Activated CD4-positive, alpha-beta T cell treated with anti-CD3 and anti-CD28 coated beads, Interleukin-2, amount 50 U/mL, for 4 hours (primary cell): ENCODE results near the gene ATP2C1.
"Not testable (repeated sequence)": the region's sequence is repeated elsewhere in the genome, so short reads cannot be mapped to it uniquely, and the experiment has no call there.

ENCODE experiments used
- DNase-seq, 2 experiments: peaks; one replicate each; pipeline ENCODE4 v3.0.0-alpha.2; 2020

Gene ATP2C1, protein sequence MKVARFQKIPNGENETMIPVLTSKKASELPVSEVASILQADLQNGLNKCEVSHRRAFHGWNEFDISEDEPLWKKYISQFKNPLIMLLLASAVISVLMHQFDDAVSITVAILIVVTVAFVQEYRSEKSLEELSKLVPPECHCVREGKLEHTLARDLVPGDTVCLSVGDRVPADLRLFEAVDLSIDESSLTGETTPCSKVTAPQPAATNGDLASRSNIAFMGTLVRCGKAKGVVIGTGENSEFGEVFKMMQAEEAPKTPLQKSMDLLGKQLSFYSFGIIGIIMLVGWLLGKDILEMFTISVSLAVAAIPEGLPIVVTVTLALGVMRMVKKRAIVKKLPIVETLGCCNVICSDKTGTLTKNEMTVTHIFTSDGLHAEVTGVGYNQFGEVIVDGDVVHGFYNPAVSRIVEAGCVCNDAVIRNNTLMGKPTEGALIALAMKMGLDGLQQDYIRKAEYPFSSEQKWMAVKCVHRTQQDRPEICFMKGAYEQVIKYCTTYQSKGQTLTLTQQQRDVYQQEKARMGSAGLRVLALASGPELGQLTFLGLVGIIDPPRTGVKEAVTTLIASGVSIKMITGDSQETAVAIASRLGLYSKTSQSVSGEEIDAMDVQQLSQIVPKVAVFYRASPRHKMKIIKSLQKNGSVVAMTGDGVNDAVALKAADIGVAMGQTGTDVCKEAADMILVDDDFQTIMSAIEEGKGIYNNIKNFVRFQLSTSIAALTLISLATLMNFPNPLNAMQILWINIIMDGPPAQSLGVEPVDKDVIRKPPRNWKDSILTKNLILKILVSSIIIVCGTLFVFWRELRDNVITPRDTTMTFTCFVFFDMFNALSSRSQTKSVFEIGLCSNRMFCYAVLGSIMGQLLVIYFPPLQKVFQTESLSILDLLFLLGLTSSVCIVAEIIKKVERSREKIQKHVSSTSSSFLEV

DNA sequence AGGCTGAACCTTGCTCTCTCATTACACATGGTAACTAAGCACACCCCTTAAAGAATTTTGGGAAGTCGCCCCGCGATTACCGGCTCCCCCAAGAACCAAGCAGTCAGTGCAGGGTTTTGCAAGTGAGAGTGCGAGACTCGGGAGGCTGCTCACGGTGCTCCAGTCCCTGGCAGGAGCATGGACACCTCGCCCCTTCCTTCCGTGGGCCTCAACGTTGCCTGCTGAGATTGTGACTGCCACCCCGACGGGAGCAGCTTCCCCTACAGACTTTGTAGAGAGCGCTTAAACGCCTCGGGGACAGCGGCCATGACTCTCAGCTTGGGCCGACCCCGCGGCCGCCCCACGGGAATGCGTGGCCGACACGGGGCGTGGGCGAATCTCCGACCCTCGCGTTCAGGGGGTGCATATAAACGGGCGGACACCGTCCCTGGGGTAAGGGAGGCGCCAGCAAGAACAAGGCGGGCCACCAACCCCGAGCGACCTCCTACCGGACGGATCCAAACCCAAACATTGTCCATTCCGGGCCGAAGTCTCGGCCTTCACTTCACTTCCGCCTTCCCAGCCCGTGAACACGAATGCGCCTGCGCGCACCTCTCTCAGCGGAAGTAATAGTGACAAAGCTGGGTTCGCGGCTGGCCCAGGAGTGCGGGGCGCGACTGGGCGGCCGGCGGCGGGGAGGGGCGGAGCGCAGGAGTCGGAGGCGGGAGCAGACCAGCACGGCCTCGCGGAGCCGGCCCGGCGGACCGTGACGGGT, at the start of gene ATP2C1:
ATP2C1 (plus strand) TSS at position 709 of the 754 bp plus-strand sequence. CDS start 686 bp downstream, outside the sequence.
- peak; percentile 80 to 83 for DNase-seq

DNA sequence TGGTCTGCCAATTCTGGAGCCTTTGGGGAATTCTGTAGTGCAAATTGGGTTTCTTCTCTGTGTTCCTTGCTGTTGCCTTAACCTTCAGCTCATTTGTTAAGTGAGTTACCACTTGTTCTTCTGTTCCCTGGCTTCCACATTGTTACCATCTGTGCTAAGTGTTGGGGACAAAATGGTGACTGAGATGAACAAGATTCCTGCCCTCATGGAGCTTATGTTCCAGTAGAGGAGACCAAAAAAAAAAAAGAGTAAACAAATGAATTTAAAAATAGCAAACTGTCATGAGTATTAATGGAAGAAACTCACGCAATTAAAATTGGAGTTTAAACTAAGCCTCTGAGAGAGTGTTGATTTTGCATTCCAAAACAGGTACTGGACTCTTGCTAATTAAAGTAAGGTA, 49.4 kb upstream of the ATP2C1 start:
- no peak for DNase-seq

DNA sequence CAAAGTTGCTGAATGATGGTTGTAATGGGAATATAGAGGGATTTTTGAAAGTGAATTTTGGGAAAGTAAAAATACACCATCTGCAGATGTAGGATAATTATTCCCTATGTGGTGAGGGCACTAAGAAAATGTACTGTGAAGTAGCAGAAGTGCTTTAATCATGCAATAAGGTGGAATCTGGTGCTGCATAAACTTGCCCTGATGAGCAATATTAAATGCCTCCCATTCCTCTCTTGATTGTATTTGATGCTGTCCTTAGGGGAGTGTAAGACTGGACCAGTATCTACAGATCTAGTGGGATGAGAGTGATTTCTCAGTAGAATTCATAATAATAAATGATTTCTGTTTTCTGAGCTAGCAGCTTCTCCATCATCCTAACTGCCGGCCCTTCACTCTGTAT, 47.7 kb upstream of the ATP2C1 start:
- DNase-seq: no peak

DNA sequence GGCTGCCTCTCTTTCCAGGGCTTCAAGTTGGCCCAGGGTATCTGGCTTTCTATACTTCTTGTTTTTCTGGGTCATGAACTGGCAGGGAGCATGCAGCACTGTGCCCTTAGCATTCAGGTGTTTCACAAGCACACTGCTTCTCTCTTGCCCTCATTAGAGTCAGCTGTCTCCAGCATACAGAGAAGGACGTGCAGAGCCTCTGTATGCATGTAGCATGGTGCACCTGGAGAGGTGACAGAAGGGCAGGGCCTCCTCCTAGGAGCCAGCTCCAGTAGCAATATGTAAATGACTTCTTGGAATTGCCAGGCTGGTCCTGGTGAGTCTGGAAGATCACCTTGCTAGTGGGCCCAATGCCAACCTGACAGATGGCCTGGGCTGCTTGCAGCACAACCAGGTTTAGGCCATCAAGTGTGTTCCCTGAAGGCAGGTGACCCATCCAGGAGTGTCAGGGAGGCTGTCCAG, 44.8 kb upstream of the ATP2C1 start:
- no peak for DNase-seq

DNA sequence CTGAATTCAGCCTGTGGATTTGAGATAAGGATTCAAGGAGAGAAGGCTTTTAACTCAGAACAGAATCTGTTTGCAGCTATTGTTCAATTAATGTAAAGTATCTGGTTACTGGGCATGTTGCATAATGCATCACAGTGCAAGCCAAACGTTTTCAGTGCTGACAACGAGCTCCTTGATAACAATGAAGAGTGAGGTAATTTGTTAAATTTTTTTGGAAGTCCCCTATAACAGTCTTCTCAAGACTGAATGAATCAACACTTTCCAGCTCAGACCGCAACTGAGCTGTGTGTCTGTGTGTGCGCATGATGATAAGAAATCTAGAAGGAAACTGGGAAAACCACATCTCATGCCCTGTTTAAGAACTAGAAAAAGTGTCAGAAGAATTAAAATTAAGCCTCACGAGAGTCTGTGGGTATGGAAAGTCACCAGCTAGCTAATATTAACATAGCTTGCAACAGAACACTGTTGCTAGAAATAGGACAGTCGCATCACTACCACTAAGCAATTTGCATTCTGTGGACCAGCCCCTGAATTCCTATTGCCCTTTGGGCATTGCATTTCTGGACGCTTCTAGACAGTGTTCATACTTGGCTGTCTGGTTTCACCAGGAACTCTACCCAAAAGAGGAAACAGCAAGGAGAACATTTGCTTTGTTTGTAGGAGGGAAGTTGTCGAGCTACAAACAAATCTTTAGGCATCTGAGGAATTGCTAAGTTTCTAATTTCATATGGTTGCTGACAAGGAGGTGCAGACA, 43.7 kb upstream of the ATP2C1 start:
- peak; percentile 31 to 39 for DNase-seq

DNA sequence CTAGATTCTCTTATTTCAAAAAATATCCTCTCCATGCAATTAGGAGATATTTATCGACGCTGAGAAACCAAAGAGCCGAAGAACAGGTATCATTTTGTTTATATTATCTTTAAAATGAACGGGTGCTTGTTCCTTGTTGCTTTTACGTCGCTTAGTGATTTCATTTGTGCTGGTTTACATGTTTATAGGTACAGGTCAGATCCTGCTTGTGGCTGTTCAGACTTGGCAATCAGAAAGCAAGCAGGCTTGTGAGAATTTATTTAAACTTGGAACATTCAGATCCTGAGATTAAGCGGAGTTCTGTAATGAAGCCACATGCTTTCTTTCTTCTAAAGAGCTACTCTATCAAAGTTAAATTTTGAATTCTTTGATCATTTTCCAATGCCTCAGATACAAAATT, 43.0 kb upstream of the ATP2C1 start:
- no peak for DNase-seq

DNA sequence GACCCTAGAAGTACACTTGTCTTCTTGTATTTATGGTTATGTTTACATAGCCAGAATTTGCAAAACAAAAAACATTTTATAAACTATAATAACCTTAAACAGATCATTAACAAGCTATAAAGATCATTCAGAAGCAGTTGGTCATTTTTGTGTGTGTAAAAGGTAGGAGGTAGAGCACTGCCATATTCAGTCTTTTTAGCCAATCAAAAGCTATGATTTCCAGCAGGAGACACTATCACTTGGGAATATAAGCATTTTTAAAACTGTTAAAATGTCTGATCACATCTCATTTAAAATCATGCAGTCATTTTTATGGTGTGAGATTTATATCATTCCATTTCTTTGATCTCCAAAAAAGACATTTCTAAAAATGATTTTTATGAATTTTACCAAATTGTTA, 42.6 kb upstream of the ATP2C1 start:
- no peak for DNase-seq

DNA sequence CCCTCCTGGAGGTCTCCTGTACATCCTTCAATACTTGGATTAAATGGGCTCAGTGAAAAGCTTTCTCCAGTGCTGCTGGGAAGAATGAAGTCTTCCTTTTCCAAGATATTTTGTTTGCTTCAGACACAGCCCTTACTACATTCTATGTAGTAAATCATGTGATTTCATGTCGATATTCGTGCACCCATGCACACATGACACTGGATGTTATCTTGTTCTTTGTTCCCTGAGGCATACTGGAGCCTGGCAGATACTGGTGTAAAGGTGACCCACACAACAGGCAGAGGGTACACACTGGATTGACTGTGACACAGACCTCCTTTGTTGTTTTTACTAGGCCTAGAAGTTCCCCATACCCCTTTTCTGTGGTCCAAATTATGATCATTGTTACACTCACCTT, 40.3 kb upstream of the ATP2C1 start:
- no peak for DNase-seq

DNA sequence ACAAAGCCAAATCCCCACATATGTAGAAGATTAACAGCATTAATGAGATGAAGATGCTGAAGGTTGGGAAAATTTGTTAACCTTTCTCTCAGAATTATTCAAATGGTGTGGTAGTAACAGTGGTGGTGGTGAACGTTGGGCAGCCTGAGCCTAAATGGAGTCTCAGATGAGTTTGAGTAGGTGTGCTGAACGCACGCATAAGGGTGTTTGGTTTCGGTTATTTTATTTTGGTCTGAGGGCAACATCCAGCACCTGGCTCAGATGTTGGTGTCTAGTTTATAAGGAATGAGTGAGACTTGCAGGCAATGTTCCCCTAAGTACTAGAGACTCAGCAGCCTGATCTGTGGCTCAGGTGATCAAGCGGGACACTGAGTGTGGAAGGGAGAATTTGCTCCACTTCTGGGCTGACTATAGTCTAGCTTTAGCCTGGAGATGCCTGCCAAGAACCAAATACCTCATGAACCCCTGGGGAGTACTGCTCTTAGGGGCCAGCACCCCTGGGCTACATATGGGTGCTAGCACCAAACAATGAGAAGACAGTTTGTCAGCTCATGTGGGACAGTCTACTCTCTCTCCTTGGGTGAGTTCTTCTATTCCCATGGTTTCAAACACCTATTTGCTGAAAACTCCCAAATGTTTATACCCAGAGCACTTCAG, 39.5 kb upstream of the ATP2C1 start:
- no peak for DNase-seq

DNA sequence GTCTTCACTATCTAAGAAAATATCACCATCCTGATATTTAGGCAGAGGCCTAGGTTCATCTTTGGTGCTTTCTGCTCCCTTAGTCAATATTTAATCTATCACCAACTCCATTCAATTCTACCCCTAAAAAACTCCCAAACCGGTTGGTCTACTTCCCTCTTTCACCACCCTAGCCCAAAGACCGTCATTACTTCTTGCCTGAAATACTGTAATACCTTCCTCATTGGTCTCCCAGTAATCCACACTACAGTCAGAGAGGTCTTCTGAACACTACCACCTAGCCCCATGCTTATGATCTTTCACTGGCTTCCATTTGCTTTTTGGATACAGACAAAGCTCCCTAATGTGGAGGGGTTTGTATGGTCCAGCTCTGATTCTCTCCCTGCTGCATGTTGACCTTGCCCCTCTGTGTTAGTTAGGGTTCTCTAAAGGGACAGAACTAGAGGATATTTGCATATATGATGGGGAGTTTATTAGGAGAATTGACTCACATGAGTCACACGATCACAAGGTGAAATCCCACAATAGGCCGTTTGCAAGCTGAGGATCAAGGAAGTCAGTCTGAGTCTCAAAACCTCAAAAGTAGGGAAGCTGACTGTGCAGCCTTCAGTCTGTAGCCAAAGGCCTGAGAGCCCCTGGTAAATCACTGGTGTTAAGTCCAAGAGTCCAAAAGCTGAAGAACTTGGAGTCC, 36.4 kb upstream of the ATP2C1 start:
- DNase-seq: no peak

DNA sequence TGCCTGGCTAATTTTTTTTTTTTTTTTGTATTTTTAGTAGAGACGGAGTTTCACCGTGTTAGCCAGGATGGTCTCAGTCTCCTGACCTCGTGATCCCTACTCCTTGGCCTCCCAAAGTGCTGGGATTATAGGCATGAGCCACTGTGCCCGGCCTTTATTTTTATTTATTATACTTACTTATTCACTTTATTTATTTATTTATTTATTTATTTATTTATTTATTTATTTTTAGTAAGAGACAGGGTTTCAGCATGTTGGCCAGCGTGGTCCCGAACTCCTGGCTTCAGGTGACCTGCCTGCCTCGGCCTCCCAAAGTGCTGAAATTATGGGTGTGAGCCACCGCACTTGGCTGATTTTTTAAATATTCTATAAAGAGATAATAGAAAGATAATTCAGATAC, 31.8 kb upstream of the ATP2C1 start:
- DNase-seq: not testable (repeated sequence)

DNA sequence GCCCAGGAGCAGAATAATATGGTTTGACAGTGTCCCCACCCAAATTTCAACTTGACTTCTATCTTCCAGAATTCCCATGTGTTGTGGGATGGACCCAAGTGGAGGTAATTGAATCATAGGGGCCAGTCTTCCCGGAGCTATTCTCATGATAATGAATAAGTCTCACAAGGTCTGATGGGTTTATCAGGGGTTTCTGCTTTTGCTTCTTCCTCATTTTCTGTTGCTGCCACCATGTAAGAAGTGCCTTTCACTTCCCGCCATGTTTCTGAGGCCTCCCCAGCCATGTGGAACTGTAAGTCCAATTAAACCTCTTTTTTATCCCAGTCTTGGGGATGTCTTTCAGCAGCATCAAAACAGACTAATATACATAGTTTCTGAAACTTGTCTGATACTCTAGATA, 28.4 kb upstream of the ATP2C1 start:
- DNase-seq: no peak

DNA sequence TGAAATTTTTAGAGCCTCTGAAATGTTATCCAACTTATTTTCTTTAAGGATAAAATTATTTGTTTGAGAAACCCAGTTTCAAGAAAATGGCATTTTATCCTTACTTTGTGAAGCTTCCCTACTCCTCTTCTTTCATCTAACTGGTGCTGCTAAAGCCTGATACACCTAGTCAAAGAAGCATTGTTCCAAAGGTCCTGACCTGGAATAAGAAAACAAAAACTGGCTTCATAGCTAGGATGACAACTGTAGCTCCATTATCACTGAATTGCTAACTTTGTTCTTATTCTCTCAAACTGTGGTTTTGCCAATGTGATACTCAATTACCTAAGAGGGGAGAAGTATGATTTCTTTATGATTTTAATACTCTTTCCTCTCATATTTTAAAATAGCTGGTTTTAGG, 27.6 kb upstream of the ATP2C1 start:
- DNase-seq: no peak

DNA sequence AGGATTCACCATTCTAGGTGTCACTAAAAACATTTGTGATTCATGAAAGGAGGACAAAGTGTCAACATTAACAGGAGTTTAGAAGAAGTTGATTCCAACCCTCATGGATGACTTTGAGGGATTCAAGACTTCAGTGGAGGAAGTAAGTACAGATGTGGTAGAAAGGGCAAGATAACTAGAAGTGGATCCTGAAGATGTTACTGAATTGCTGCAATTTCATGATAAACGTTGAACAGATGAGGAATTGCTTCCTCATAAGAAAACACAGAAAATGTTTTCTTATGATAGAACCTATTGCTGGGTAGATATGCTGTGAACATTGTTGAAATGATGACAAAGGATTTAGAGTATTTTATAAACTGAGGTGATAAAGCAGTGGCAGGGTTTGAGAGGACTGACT, 23.5 kb upstream of the ATP2C1 start:
- no peak for DNase-seq

DNA sequence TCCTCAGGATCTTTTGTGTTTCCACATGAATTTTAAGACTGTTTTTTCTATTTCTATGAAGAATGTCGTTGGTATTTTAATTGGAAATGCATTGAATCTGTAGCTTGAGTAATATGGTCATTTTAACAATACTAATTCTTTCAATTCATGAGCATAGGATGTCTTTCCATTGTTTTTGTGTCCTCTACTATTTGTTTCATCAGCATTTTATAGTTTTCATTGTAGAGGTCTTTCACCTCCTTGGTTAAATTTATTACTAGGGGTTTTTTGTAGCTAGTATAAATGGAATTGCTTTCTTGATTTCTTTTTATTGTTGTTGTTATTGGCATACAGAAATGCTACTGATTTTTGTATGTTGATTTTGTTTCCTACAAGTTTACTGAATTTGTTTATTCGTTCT, 17.3 kb upstream of the ATP2C1 start:
- no peak for DNase-seq

DNA sequence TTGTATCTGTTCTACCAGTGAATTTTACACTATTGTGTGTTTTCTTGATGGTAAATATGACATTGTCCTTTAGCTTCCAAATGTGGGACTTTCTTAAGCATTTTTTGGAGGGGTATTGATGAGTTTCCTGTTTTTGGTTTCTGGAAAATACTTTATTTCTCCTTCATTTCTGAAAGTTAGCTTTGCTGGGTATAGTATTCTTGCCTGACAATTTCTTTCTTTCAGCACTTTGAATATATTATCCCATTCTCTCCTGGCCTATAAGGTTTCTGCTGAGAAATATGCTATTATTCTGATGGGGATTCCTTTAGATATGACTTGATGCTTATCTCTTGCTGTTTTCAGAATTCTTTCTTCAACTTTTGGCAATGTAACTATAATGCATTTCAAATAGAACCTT, 15.4 kb upstream of the ATP2C1 start:
- no peak for DNase-seq

DNA sequence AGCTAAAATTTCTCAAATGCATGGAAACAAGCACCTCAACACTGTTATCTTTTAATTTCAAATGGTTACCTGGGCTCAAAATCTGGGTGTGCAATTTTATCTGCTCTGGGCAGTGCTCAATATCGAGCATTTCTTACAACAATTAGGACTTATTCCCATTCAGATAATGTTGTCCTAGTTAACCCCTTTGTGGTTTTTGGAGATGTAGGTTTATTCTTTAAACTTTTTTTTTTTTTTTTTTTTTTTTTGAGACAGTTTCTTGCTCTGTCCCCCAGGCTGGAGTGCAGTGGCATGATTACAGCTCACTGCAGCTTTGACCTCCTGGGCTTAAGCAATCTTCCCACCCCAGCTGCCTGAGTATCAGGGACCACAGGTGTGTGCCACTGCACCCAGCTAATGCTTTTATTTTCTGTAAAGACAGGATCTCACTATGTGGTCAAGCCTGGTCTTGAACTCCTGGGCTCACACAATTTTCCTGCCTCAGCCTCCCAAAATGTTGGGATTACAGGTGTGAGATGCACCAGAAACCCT, 4.4 kb upstream of the ATP2C1 start:
- no peak for DNase-seq

DNA sequence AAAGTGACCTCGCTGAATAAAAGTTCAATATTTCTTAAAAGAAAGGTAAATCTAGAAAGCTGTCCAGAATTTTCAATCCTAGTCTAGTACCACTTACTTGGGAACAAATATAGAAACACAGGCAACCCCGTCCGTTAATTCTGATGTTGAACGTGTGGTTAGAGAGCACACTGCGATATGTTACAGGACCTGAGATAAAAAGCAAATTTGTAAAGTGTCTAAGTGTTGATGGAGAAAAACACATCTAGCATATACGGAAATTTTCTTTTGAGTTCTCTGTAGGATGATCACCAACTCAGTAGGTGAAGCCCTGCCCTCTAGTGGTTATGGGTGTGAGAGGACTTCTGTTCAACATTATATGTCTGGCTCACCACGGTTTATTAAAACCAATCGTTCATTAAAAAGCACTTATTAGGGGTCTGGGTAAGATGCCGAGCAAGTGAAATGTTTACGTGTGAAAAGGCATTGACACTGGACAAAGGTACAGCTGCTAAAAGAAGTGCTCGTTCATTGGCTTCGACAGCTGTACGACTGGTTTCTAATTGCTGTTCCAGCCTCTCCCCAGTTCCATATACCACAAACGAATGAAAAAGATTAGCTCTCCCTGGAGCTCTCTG, 1.0 kb upstream of the ATP2C1 start:
- DNase-seq: peak; percentile 50 to 53

DNA sequence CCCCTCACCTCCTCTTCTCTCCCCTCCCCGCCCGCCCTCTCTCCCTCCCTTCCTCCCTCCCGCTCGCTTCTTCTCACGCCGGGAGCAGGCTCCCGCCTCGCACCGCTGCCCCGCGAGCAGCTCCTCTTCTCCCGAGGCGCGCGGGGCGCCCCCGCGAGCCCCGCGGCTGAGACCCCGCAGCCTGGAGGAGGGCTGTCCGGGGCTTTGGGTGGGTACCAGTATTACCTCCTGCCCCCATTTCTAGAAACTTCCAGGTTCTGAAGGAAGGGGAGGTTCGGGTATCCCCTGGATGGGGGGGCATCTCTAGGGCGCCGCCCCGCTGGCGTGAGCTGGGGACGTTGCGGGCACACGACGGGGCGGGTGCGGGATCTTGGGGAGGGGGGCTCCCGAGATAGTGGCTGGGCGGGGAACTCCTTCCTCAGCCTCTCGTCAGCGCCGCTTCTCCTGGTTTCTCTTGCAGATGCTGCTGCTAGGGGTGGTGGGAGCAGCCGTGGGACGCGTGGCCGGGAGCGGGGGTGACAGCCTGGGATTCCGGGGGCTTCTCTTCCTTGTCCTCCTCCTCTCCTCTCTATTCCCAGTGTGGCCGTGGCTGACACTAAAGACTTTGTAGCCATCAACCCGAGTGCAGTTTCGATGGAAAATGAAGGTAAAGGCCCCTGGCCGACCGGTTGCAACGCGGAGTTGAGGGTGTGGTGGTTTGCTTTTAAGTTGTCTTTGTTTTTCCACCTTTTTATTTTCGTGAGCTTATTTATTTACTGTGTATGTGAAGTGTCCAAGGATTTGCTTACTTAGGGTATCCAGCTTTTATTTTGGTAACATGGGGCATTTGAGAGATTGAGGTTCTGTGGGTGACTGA, 474 bp downstream of the ATP2C1 start:
- peak; percentile 15 to 16 for DNase-seq

DNA sequence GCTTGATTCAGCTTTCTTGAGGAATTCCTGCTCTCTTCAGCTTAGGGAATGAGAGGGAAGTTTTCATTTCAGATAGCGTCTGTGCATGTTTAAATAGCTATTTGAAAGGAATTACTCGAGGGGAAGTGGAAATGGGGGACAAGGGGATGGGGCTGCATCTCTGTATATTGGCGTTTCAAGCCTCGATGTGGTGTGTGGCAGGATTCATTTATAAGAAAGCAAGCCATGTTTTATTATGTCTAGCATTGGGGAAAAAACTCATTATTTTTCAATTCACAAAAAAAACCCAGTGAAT, 1.0 kb downstream of the ATP2C1 start:
- DNase-seq: no peak
